A549 (cell line): ENCODE data around the gene DBET. TPM values are rescaled to one million over a fixed set of nuclear protein-coding genes. Genes with fewer than 3 reads are reported as not detected.

Source experiments
- polyA plus RNA-seq, 4 experiments: library from polyadenylated mRNA; depleted of rRNA in 3 of 4; stranded (reverse); fragments of >200 nt; fragmentation: RNase III in 1 of 4; extraction: RNeasy Plus Mini Kit Qiagen cat#74134 plus additional on column Dnase treatment in 1 of 4; gene quantifications; 2 replicates in 3 of 4; 3 replicates in 1 of 4; pipeline ENCODE4 v1.2.3, GENCODE V29; 2011 to 2017
- small RNA-seq, 6 experiments: library from RNA; depleted of rRNA; stranded (forward); fragments of <200 nt; gene quantifications; one replicate each; pipeline ENCODE3, GENCODE V24; 2012

The DBET gene
- polyA plus RNA-seq, 2 of the 4 experiments (the other 2 are of a cell fraction): not detected

Small RNA genes lying within 50 kb of the gene (small RNA-seq; reads per million reads assigned to genes)
- gene RNA5SP174 (0 to 0.77 (median 0) reads per million in 6 experiments), gene RNA5SP175 (0.08 to 62.9 (median 0.60) reads per million in 6 experiments)

Other genes starting within 250 kb of the DBET start
- 13.3 and 26.0 TPM in 2 replicates for gene FRG1, start 123.6 kb upstream of the DBET start, polyA plus RNA-seq (2011; rRNA removed)
- gene FRG1, start 123.6 kb upstream of the DBET start, polyA plus RNA-seq (2017; fragmentation: RNase III; extraction: RNeasy Plus Mini Kit Qiagen cat#74134 plus additional on column Dnase treatment): 29.1 to 31.0 TPM (median 30.5 TPM) in 3 replicates
- not detected in 2 replicates for gene FRG2, start 37.2 kb upstream of the DBET start, polyA plus RNA-seq (2011; rRNA removed)
- not detected in 3 replicates for gene FRG2, start 37.2 kb upstream of the DBET start, polyA plus RNA-seq (2017; fragmentation: RNase III; extraction: RNeasy Plus Mini Kit Qiagen cat#74134 plus additional on column Dnase treatment)
- not detected in 2 replicates for gene DUX4, start 109.3 kb downstream of the DBET start, polyA plus RNA-seq (2011; rRNA removed)
- gene DUX4, start 109.3 kb downstream of the DBET start, polyA plus RNA-seq (2017; fragmentation: RNase III; extraction: RNeasy Plus Mini Kit Qiagen cat#74134 plus additional on column Dnase treatment): not detected in 3 replicates